ENCODE results near the gene MEF2D.

The MEF2D gene

DNA sequence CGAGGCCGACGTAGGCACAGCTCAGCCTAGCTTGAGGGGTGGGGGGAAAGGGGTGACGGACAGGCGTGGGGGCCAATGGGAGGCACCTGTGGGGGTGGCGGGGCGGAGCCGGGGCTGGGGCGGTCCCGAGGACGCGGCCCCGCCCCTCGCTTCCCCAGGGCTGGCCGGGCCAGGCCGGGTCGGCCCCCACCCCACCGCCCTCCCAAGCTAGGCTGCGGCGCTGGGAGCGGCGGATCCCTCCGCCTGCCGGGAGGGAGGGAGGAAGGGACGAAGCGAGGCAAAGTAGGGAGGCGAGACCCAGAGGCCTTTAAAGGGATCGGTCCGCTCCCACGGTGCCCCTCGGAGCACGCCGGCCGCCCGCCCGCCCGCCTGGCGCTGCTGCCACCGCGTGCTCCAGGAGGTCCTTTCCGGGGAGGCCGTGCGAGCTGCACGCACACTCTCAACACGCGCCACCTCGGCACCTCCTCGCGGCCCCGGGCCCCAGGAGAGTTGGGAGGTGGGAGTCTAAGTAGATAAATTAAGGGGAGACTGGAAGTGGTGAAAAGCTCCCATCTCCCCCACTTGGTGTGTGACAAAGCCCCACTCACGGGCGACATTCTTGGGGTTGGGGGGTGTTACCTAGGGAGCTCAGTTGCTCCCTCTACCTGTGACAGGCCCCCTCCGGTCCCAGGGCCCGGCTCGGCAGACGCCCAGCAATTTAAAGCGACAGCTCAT, 375 bp upstream of the MEF2D start:
- H3K9ac ChIP-seq (ENCODE audit: low read depth, low read length): peak overlapping the region; percentile 76
- no peaks in the 10 kb centered on the region for H3K9me3 ChIP-seq (ENCODE audit: insufficient read depth, low read depth, low read length)
- H3K36me3 ChIP-seq (ENCODE audit: insufficient read depth, low read length): no peaks in the 10 kb centered on the region
- under 1% methylated on average over 54 of the region's 57 CpGs for WGBS
- H3K27ac ChIP-seq (ENCODE audit: low read depth, low read length): peak overlapping the region; percentile 98
- peak overlapping the region; percentile 84 for H3K4me3 ChIP-seq (ENCODE audit: low read length)
- no peaks in the 10 kb centered on the region for H3K27me3 ChIP-seq (ENCODE audit: insufficient read depth, low read length)
- H3K4me1 ChIP-seq (ENCODE audit: insufficient read depth, low read length): peaks cover 53% of the 10 kb centered on the region

DNA sequence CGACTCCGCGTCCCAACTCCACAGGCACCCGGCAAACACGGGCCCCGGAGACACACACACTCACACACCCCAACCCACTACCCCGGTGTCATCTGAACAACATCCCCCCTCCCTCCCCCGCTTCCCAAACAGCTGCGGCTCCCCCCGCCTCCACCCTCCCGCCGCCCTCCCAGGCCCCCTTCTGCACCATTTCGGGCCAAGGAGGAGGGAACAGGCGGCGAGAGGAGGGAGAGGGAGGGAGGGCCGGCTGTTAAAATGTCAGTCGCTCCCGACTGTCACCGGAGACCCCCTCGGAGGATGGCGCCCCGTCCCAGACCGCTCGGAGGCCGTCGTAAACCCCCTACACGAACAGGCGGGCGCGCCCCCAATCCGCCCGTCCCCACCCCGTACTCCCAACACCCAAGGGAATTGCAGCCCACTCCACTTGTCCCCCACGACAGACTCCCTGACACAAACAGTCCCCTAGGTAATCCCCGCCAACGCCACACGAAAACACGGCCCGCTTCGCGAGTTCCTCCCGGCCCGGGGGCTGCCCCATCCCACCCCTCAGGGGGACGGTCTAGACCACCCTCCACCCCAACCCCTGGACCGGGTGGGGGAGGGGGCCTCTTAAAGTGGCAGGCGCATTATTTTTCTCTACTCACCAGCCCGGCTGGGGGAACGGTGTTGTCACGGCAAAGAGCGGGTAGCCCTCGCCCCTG, 583 bp downstream of the MEF2D start:
- Histone ChIP-seq H3K9me3 (ENCODE audit: insufficient read depth, low read depth, low read length) (no peaks in the 10 kb centered on the region), H3K4me3 (ENCODE audit: low read length) (peak overlapping the region; percentile 84), H3K27ac (ENCODE audit: low read depth, low read length) (peak overlapping the region; percentile 97; the same call in 1 of the 2 replicates), H3K27me3 (ENCODE audit: insufficient read depth, low read length) (no peaks in the 10 kb centered on the region), H3K4me1 (ENCODE audit: insufficient read depth, low read length) (peaks cover 56% of the 10 kb centered on the region), H3K9ac (ENCODE audit: low read depth, low read length) (peak overlapping the region; percentile 74), H3K36me3 (ENCODE audit: insufficient read depth, low read length) (no peaks in the 10 kb centered on the region)
- under 1% methylated on average over 44 of the region's 51 CpGs for WGBS

DNA sequence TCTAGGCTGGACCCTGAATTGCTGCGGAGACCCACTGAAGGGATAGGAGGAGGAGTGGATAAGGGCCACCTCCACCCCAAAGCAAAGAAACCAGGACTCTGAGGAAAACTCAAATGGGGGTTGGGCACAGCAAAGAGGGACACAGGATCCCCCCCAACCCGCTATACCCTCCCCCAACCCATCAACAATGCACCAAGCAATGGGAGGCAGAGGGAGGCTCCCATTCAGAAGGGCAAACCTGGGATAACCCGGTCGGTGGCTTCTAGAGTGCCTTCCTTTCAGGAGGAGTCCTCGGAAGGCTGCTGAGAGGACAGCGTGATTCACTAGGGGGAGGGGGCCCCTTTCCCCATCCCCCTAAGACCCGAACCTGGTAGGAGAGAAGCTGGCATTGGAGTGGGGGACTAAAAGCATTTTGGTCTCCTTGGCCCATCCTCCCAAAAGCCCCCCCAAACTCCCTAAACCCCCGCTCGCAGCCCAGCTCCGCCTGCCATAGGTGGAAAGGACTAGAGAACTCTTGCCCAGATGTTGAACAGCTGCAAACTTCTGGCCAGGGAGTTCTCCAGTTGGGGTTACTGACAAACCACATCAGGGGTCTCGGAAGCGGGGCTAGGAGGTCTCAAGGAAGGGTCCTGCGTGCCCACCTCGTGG, 1.3 kb downstream of the MEF2D start:
- no peaks in the 10 kb centered on the region for H3K9me3 ChIP-seq (ENCODE audit: insufficient read depth, low read depth, low read length)
- 0% methylated on average over 10 of the region's 14 CpGs for WGBS
- H3K4me3 ChIP-seq (ENCODE audit: low read length): peak overlapping the region; percentile 84
- H3K27ac ChIP-seq (ENCODE audit: low read depth, low read length): peak overlapping the region; percentile 81; the same call in 1 of the 2 replicates
- peaks cover 51% of the 10 kb centered on the region for H3K4me1 ChIP-seq (ENCODE audit: insufficient read depth, low read length)
- H3K27me3 ChIP-seq (ENCODE audit: insufficient read depth, low read length): no peaks in the 10 kb centered on the region
- no peaks in the 10 kb centered on the region for H3K36me3 ChIP-seq (ENCODE audit: insufficient read depth, low read length)
- no peak overlapping the region for H3K9ac ChIP-seq (ENCODE audit: low read depth, low read length)

DNA sequence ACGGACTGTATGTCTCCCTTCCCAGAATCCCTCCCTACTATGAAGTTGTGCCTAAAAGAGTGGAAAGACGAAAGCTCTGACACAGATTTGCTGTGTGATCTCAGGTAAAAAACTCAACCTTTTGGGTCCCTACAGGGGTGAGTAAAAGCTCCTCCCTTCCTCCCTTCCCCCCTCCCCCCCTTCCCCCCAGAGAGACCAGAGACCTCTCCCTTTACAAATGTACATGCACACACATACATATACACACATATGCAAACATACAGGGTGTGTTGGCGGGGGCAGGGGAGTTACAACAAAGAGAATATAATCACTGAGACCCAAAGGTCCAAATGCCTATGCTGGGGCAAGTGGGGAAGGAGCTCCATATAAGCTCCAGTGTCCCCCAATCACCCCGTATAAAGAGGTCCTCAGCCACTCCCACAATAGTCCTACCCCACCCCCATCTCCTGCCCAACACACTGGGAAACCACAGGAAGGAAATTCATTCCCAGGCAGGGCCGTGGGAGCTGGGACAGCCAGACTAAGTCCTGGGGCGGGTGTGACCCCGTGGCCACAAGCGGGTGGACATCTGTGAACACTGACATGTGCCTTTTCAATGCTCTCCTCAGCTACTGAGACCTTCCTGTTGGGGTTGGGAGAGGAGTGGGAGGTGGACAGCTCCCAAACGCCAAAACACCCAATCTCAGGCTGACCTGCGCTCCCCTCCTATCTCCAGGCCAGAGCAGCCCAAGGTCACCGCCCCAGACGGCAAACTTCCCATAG, 2.0 kb downstream of the MEF2D start:
- no peak overlapping the region for H3K9ac ChIP-seq (ENCODE audit: low read depth, low read length)
- H3K36me3 ChIP-seq (ENCODE audit: insufficient read depth, low read length): no peaks in the 10 kb centered on the region
- no peaks in the 10 kb centered on the region for H3K27me3 ChIP-seq (ENCODE audit: insufficient read depth, low read length)
- WGBS: 19% methylated on average over 10 of the region's 12 CpGs
- peak overlapping the region; percentile 81; the same call in 1 of the 2 replicates for H3K27ac ChIP-seq (ENCODE audit: low read depth, low read length)
- H3K4me3 ChIP-seq (ENCODE audit: low read length): peak overlapping the region; percentile 84
- H3K4me1 ChIP-seq (ENCODE audit: insufficient read depth, low read length): peaks cover 44% of the 10 kb centered on the region
- no peaks in the 10 kb centered on the region for H3K9me3 ChIP-seq (ENCODE audit: insufficient read depth, low read depth, low read length)

DNA sequence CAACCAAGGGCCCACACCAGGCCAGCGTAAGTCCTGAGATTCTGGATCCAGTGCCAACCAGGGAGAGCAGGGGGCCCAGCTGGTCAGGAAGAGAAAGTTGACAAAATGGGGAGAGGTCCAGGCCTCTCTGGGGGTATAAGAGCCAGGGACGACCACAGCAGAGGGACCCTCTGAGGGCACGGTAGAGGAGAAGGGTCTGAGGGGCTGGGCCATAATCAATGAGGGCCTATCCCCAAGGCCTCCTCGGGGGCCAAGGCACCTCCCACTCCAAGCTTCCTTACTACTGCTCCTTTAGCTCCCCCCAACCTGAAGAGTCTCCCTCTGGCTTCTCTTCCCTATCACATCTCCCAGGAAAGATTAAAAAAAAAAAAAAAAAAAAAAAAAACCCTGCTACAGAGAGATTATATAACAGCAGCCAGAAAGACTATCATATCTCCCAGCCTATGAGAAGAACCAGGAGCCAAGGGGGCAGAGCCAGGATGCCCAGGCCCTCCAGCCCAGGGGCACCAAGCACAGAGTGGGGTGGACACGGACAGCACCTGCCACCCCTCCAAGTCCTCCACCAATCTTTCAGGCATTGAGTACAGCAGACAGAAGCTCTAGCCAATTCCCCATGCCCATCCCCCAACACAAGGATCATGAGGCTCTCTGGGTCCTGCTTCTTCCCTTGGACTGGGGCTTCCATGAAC, 2.7 kb downstream of the MEF2D start:
- Histone ChIP-seq H3K36me3 (ENCODE audit: insufficient read depth, low read length) (no peaks in the 10 kb centered on the region), H3K27me3 (ENCODE audit: insufficient read depth, low read length) (no peaks in the 10 kb centered on the region), H3K4me3 (ENCODE audit: low read length) (peak overlapping the region; percentile 84), H3K27ac (ENCODE audit: low read depth, low read length) (peak overlapping the region; percentile 44; the same call in 1 of the 2 replicates), H3K9me3 (ENCODE audit: insufficient read depth, low read depth, low read length) (no peaks in the 10 kb centered on the region), H3K4me1 (ENCODE audit: insufficient read depth, low read length) (peaks cover 41% of the 10 kb centered on the region), H3K9ac (ENCODE audit: low read depth, low read length) (no peak overlapping the region)
- 66% methylated on average over 5 of the region's 5 CpGs for WGBS

DNA sequence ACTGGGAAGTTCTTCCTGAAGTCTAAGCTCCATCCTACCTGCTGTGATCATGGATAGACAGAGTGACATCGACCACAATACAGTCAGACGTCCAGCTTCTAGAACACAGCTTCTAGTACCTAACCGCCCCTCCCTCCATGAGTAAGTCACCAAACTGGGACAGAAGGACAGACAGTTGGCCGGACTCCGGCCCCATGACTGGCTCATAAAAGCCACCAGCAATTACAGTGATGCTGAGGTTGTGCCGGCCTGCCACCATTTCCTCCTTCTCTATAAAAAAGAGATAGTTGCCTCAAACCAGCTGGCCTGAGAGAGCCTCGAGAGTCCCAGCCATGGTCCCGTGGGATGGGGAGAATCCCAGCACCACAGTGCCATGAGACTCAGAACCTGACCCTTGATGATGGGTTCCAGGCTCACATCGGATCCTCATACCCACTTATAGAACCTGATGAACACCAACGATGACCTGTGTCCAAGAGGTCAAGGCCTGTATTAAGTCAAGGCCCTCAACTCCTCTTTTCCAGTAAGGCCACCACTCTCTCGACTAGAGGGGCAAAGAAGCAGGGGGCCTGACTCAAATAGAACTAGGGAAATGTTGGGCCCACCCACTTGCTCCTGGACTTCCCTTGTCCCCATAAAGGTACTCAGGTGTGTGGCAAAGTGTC, 3.4 kb downstream of the MEF2D start:
- Histone ChIP-seq H3K9ac (ENCODE audit: low read depth, low read length) (no peak overlapping the region), H3K4me3 (ENCODE audit: low read length) (no peak overlapping the region), H3K4me1 (ENCODE audit: insufficient read depth, low read length) (peaks cover 41% of the 10 kb centered on the region), H3K36me3 (ENCODE audit: insufficient read depth, low read length) (no peaks in the 10 kb centered on the region), H3K27me3 (ENCODE audit: insufficient read depth, low read length) (no peaks in the 10 kb centered on the region), H3K9me3 (ENCODE audit: insufficient read depth, low read depth, low read length) (no peaks in the 10 kb centered on the region), H3K27ac (ENCODE audit: low read depth, low read length) (no peak overlapping the region)
- WGBS: 77% methylated on average over 11 of the region's 11 CpGs

DNA sequence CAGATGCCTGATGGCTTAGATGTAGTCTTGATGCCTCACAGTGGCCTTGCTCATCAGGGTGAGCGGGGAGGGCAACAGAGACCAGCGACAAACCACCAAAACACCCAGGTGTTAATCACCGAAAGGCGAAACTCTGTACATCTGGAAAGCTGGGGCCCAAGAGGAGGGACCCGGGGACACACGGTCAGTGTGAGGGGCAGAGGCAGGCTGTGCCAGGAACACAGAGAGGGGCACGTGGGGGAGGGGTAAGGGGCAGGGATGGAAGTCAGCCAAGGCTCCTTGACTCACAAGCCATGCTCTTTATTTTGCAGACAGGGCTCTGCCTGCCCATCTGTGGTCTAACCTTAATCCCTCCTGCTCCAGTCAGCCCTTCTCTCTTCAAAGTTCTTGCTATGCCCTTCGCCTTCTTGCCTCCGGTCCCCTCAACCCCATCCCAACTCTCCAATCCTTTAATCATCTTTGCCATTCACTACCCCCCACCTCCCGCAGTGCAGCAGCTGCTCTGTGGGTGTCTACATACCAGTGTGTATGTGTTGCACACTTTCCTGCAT, 4.3 kb downstream of the MEF2D start:
- Histone ChIP-seq H3K36me3 (ENCODE audit: insufficient read depth, low read length) (no peaks in the 10 kb centered on the region), H3K9me3 (ENCODE audit: insufficient read depth, low read depth, low read length) (no peaks in the 10 kb centered on the region), H3K27me3 (ENCODE audit: insufficient read depth, low read length) (no peaks in the 10 kb centered on the region), H3K4me3 (ENCODE audit: low read length) (no peak overlapping the region), H3K9ac (ENCODE audit: low read depth, low read length) (no peak overlapping the region), H3K4me1 (ENCODE audit: insufficient read depth, low read length) (peaks cover 40% of the 10 kb centered on the region), H3K27ac (ENCODE audit: low read depth, low read length) (no peak overlapping the region)
- 74% methylated on average over 10 of the region's 10 CpGs for WGBS

DNA sequence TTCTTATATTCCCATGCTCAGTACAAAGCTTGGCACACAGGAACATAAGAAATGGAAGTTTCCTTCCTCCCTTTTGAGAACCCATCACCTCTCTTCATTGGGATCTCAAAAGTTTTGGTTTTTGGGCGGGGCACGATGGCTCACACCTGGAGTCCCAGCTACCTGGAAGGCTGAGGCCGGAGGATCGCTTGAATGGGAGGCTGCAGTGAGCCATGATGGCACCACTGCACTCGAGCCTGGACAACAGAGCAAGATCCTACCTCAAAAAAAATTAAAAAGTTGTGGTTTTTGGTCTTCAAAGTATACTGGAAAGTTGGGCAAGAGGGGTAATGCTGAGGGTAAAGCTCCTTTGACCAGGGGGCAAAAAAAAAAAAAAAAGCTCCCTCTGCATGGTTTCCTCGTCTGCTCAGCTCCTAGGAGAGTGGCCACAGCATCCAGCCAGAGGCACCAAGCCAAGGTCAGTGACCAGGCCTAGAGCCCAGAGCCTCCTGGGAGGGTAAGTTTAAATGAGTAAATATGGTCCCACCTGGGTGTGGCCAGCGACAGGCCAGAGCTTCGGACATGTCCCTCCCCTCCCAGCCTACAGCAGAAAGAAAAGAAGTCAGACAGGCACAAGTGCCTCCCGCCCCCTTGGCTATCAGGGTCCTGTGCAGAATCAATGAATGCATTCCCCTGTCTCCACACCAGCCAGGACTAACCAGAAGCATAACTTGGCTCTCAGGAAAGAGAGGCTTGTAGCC, 5.0 kb downstream of the MEF2D start:
- no peaks in the 10 kb centered on the region for H3K9me3 ChIP-seq (ENCODE audit: insufficient read depth, low read depth, low read length)
- H3K4me3 ChIP-seq (ENCODE audit: low read length): no peak overlapping the region
- no peaks in the 10 kb centered on the region for H3K36me3 ChIP-seq (ENCODE audit: insufficient read depth, low read length)
- H3K27ac ChIP-seq (ENCODE audit: low read depth, low read length): no peak overlapping the region
- H3K9ac ChIP-seq (ENCODE audit: low read depth, low read length): no peak overlapping the region
- 84% methylated on average over 9 of the region's 9 CpGs for WGBS
- H3K27me3 ChIP-seq (ENCODE audit: insufficient read depth, low read length): no peaks in the 10 kb centered on the region
- peaks cover 47% of the 10 kb centered on the region for H3K4me1 ChIP-seq (ENCODE audit: insufficient read depth, low read length)

DNA sequence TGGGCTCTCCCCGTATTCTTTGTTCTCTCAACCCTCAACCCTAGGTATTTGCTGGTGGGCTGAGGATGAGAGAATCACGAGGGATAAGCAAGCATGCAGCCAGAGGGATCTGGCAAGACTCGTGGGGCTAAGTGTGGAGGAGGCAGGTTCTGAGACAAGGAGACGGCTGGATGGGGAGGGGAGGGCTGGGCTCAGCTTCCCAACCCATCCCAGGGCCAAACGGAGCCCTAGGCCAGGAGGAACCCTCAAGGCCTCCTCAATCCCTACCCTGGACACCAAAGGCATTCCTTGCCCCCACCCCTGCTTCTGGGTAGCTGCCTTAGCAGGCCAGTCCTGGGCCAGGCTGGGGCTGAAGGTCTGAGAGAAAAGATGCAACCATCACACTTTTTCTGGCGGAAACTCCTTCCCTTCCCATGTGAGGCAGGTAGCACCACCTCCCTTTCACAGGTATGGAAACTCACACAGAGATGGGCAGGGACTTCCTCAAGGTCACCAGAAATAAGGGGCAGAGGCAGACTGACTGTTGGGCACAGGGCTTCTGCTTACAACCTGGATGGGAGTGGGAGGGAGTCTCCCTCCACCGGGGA, 6.2 kb downstream of the MEF2D start:
- Histone ChIP-seq H3K27me3 (ENCODE audit: insufficient read depth, low read length) (no peaks in the 10 kb centered on the region), H3K4me1 (ENCODE audit: insufficient read depth, low read length) (peaks cover 58% of the 10 kb centered on the region), H3K4me3 (ENCODE audit: low read length) (no peak overlapping the region), H3K36me3 (ENCODE audit: insufficient read depth, low read length) (no peaks in the 10 kb centered on the region), H3K9me3 (ENCODE audit: insufficient read depth, low read depth, low read length) (no peaks in the 10 kb centered on the region), H3K27ac (ENCODE audit: low read depth, low read length) (no peak overlapping the region), H3K9ac (ENCODE audit: low read depth, low read length) (no peak overlapping the region)
- 71% methylated on average over 7 of the region's 7 CpGs for WGBS

Measured in HUES64 (cell line).